Thoracic aorta (tissue), 2 donors: Measurements from ENCODE around the gene TMED9. TPM values are rescaled to one million over a fixed set of nuclear protein-coding genes. Genes with fewer than 3 reads are reported as not detected.
"Not testable (repeated sequence)": the region's sequence is repeated elsewhere in the genome, so short reads cannot be mapped to it uniquely, and the experiment has no call there.

Source experiments
- ATAC-seq: fragments of 150-250 bp; one replicate; pipeline ENCODE4 v1.8.0; 2017; ENCODE audit warnings: low read depth; ENCODE audit not compliant: insufficient number of reproducible peaks, low FRiP score
- DNase-seq: peaks from one replicate; pipeline ENCODE4 v3.0.0-alpha.2; 2020; ENCODE audit warnings: low spot score
- H3K27ac ChIP-seq, 2 donors: fragments of 200-600 bp; sonication (generic); 1 replicate in 1 of 2; 2 replicates in 1 of 2; pipeline ENCODE4 v1.5.1; 2016; ENCODE audit warnings: mild to moderate bottlenecking in 2 of 2, moderate library complexity in 2 of 2
- H3K27me3 ChIP-seq: fragments of 200-600 bp; sonication (generic); replicated peaks from 2 replicates; pipeline ENCODE4 v1.6.0; 2016; ENCODE audit warnings: mild to moderate bottlenecking; ENCODE audit not compliant: insufficient read depth
- H3K36me3 ChIP-seq: fragments of 200-600 bp; sonication (generic); one replicate; pipeline ENCODE4 v1.5.1; 2016
- H3K4me1 ChIP-seq, 2 donors: fragments of 200-600 bp; sonication (generic); 1 replicate in 1 of 2; 2 replicates in 1 of 2; pipeline versions ENCODE4 v1.5.1 to v1.6.0; 2016; ENCODE audit warnings: low read depth in 2 of 2, mild to moderate bottlenecking in 1 of 2; ENCODE audit not compliant: control insufficient read depth in 1 of 2
- H3K4me3 ChIP-seq: fragments of 200-600 bp; sonication (generic); 2 replicates; pipeline ENCODE4 v1.5.1; 2016; ENCODE audit warnings: mild to moderate bottlenecking
- H3K9me3 ChIP-seq: fragments of 200-600 bp; sonication (generic); 2 replicates; pipeline ENCODE4 v1.5.1; 2016
- CTCF ChIP-seq: fragments of 200-600 bp; sonication (generic); IDR thresholded peaks from one replicate; pipeline ENCODE4 v1.5.1; 2019; ENCODE audit warnings: antibody characterized with exemption
- total RNA-seq, 2 donors: library from RNA; depleted of rRNA; stranded (reverse); fragments of >200 nt; gene quantifications; one replicate each; pipeline versions ENCODE4 v1.1.0 to v1.2.3, GENCODE V29; 2016

Gene TMED9
- total RNA-seq, 2 donors from 2014 or later, result 103 to 119 TPM

GRCh38 chr5:177611446-177612214, 19.6 kb downstream of the TMED9 start:
- Histone ChIP-seq H3K27ac (no peak overlapping the region), H3K36me3 (no peaks in the 10 kb centered on the region), H3K4me3 (no peak overlapping the region), H3K27me3 (no peaks in the 10 kb centered on the region), H3K4me1 (no peaks in the 10 kb centered on the region), H3K9me3 (no peaks in the 10 kb centered on the region)
- DNase-seq (no peak), ATAC-seq (no peak)
- TF ChIP-seq CTCF, result no peak

GRCh38 chr5:177612215-177612673, 20.2 kb downstream of the TMED9 start:
- ATAC-seq (no peak), DNase-seq (no peak)
- TF ChIP-seq CTCF, result no peak

GRCh38 chr5:177620560-177620959, 28.6 kb downstream of the TMED9 start:
- no peaks in the 10 kb centered on the region for H3K4me1 ChIP-seq
- peaks cover 27% of the 10 kb centered on the region for H3K36me3 ChIP-seq
- ATAC-seq, result no peak
- DNase-seq, result no peak
- H3K4me3 ChIP-seq, result no peak overlapping the region
- H3K27ac ChIP-seq, result no peak overlapping the region
- no peaks in the 10 kb centered on the region for H3K27me3 ChIP-seq
- no peaks in the 10 kb centered on the region for H3K9me3 ChIP-seq
- no peak for TF ChIP-seq CTCF

More at GRCh38 chr5:177612215-177612673, 20.2 kb downstream of the TMED9 start:
- H3K9me3 ChIP-seq, result no peaks in the 10 kb centered on the region
- H3K4me3 ChIP-seq, result no peak overlapping the region
- H3K36me3 ChIP-seq, result no peaks in the 10 kb centered on the region
- H3K4me1 ChIP-seq, result no peaks in the 10 kb centered on the region
- no peak overlapping the region for H3K27ac ChIP-seq
- H3K27me3 ChIP-seq, result no peaks in the 10 kb centered on the region

GRCh38 chr5:177624172-177624571, 32.2 kb downstream of the TMED9 start:
- H3K9me3 ChIP-seq, H3K4me3 ChIP-seq, H3K27ac ChIP-seq, ATAC-seq, DNase-seq, H3K27me3 ChIP-seq, H3K4me1 ChIP-seq: not testable (repeated sequence)
- peaks cover 18% of the 10 kb centered on the region for H3K36me3 ChIP-seq

GRCh38 chr5:177630186-177630585, 38.2 kb downstream of the TMED9 start:
- H3K9me3 ChIP-seq, H3K27me3 ChIP-seq, H3K36me3 ChIP-seq, DNase-seq, H3K27ac ChIP-seq, ATAC-seq, H3K4me1 ChIP-seq, H3K4me3 ChIP-seq: not testable (repeated sequence)

GRCh38 chr5:177634912-177635311, 42.9 kb downstream of the TMED9 start:
- H3K36me3 ChIP-seq, H3K4me3 ChIP-seq, ATAC-seq, H3K9me3 ChIP-seq, H3K27ac ChIP-seq, H3K4me1 ChIP-seq, DNase-seq, H3K27me3 ChIP-seq: not testable (repeated sequence)

GRCh38 chr5:177645462-177645861, 53.5 kb downstream of the TMED9 start:
- H3K4me3 ChIP-seq, H3K4me1 ChIP-seq: not testable (repeated sequence)

More at GRCh38 chr5:177645462-177645861, 53.5 kb downstream of the TMED9 start:
- H3K9me3 ChIP-seq, H3K36me3 ChIP-seq, H3K27ac ChIP-seq, DNase-seq, ATAC-seq, H3K27me3 ChIP-seq: not testable (repeated sequence)

Other genes with a start within 250 kb of the TMED9 start
- gene LMAN2, start 240.5 kb upstream of the TMED9 start, total RNA-seq, result 100 to 1,000 TPM; 159 to 167 TPM
- gene RGS14, start 234.3 kb upstream of the TMED9 start, total RNA-seq, result 10 to 100 TPM in 1 of 2 donors, 1 to 10 TPM in 1; 4.9 to 12.6 TPM
- not detected for gene SLC34A1, start 207.8 kb upstream of the TMED9 start, total RNA-seq
- gene PFN3, start 191.5 kb upstream of the TMED9 start, total RNA-seq, result not detected
- gene F12, start 182.6 kb upstream of the TMED9 start, total RNA-seq, result not detected
- 10 to 100 TPM; 27.3 to 33.3 TPM for gene GRK6, start 165.5 kb upstream of the TMED9 start, total RNA-seq
- 10 to 100 TPM in 1 of 2 donors, 1 to 10 TPM in 1; 4.1 to 11.0 TPM for gene PRR7, start 145.4 kb upstream of the TMED9 start, total RNA-seq
- gene DBN1, start 118.6 kb upstream of the TMED9 start, total RNA-seq, result 100 to 1,000 TPM in 1 of 2 donors, 10 to 100 TPM in 1; 91.2 to 132 TPM
- 100 to 1,000 TPM; 626 to 891 TPM for gene PDLIM7, start 94.6 kb upstream of the TMED9 start, total RNA-seq
- gene DOK3, start 82.4 kb upstream of the TMED9 start, total RNA-seq, result 10 to 100 TPM; 20.5 to 35.6 TPM
- gene DDX41, start 75.2 kb upstream of the TMED9 start, total RNA-seq, result 100 to 1,000 TPM in 1 of 2 donors, 10 to 100 TPM in 1; 53.7 to 138 TPM
- 100 to 1,000 TPM in 1 of 2 donors, 10 to 100 TPM in 1; 76.6 to 103 TPM for gene FAM193B, start 37.6 kb upstream of the TMED9 start, total RNA-seq
- 10 to 100 TPM; 17.8 to 29.8 TPM for gene B4GALT7, start 7.9 kb downstream of the TMED9 start, total RNA-seq
- gene FAM153A, start 190.7 kb downstream of the TMED9 start, total RNA-seq, result 1 to 10 TPM; 1.5 to 2.0 TPM